BLaER1 treated with 17β-estradiol and CSF1 and Interleukin-3, amounts not matched to agents 10 nM and 100 nM (cell line): ENCODE results near the gene SMIM41.

ENCODE experiments used
- H3K27ac ChIP-seq, 11 experiments: shearing (Covaris generic); formaldehyde crosslinking; 2 replicates each; pipeline ENCODE4 v1.8.1; 2022
- H3K27me3 ChIP-seq, 11 experiments: shearing (Covaris generic); formaldehyde crosslinking; 2 replicates each; pipeline ENCODE4 v1.8.1; 2022
- H3K36me3 ChIP-seq, 11 experiments: shearing (Covaris generic); formaldehyde crosslinking; 2 replicates each; pipeline ENCODE4 v1.8.1; 2022
- H3K4me1 ChIP-seq, 10 experiments: shearing (Covaris generic); formaldehyde crosslinking; 2 replicates each; pipeline ENCODE4 v1.8.1; 2022
- H3K4me2 ChIP-seq, 11 experiments: shearing (Covaris generic); formaldehyde crosslinking; 2 replicates each; pipeline ENCODE4 v1.8.1; 2022
- H3K4me3 ChIP-seq, 10 experiments: shearing (Covaris generic); formaldehyde crosslinking; 2 replicates each; pipeline ENCODE4 v1.8.1; 2022
- H3K9ac ChIP-seq, 11 experiments: shearing (Covaris generic); formaldehyde crosslinking; 2 replicates each; pipeline ENCODE4 v1.8.1; 2022
- H3K9me3 ChIP-seq, 11 experiments: shearing (Covaris generic); formaldehyde crosslinking; replicated peaks in 1 of 11; 2 replicates each; pipeline ENCODE4 v1.8.1; 2022
- H4K20me1 ChIP-seq, 11 experiments: shearing (Covaris generic); formaldehyde crosslinking; 2 replicates each; pipeline ENCODE4 v1.8.1; 2022
- Cebpa-rat ChIP-seq, 11 experiments: shearing (Covaris generic); IDR thresholded peaks; 2 replicates each; pipeline ENCODE4 v1.8.1; 2022

Gene SMIM41

DNA sequence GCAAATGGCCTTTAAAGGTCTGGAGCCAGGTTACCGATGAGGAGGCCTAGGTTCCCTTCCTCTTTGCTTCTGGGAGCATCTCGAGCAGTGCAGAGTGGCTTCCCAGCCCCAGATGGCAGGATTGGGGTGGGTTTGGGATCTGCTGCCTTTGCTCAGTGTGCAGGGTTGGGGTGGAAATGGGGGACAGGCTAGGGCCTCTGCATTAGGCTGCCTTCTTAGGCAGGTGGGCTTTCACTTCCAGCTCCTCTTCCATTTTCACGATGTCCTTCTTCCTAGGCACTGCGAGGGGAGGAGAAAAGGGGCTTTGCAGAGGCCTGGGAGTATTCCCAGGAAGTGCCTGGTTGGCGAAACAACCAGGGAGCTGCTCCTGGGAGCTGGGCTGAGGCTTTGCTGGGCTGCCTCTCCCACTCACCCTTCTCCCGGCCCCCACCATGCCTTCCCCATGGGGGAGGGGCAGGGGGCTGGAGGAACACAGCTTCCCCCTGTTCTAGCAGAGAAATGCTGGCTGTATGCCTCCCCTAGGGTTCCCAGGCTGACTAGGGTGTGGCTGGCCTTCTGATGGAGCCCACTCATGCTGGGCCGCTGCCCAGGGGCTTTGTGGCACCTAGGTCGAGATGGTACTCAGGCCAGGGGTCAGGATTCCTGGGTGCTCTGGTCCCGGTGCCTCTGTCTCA, 25.8 kb upstream of the SMIM41 start:
- Histone ChIP-seq H4K20me1 (peaks cover 0 to 53% (median 8%) of the 10 kb centered on the region in 11 experiments; a peak in 10 of 22 replicates), H3K4me2 (no peak overlapping the region; a peak in 1 of 22 replicates), H3K27me3 (peaks cover 0 to 5% (median 0%) of the 10 kb centered on the region in 11 experiments; a peak in 1 of 22 replicates), H3K9me3 (no peaks in the 10 kb centered on the region), H3K27ac (no peak overlapping the region), H3K9ac (peak overlapping the region in 1 of 11 experiments; percentile 44; a peak in 1 of 22 replicates), H3K36me3 (peaks cover 0 to 36% (median 15%) of the 10 kb centered on the region in 11 experiments; a peak in 13 of 22 replicates), H3K4me3 (no peak overlapping the region), H3K4me1 (peaks cover 17 to 42% (median 38%) of the 10 kb centered on the region in 10 experiments)
- TF ChIP-seq Cebpa-rat (IDR thresholded peaks at IDR 0.05), result no peak

- Histone ChIP-seq H3K27me3 (peaks cover 0 to 5% (median 0%) of the 10 kb centered on the region in 11 experiments; a peak in 1 of 22 replicates), H4K20me1 (peaks cover 0 to 53% (median 8%) of the 10 kb centered on the region in 11 experiments; a peak in 10 of 22 replicates), H3K4me2 (no peak overlapping the region), H3K4me3 (no peak overlapping the region), H3K27ac (no peak overlapping the region), H3K9me3 (no peaks in the 10 kb centered on the region), H3K36me3 (peaks cover 0 to 43% (median 15%) of the 10 kb centered on the region in 11 experiments; a peak in 15 of 22 replicates), H3K9ac (no peak overlapping the region), H3K4me1 (peaks cover 14 to 38% (median 34%) of the 10 kb centered on the region in 10 experiments)
- no peak for TF ChIP-seq Cebpa-rat (IDR thresholded peaks at IDR 0.05)
These were observed 25.2 kb upstream of the SMIM41 start for GRCh38 chr12:52054231-52054832.

DNA sequence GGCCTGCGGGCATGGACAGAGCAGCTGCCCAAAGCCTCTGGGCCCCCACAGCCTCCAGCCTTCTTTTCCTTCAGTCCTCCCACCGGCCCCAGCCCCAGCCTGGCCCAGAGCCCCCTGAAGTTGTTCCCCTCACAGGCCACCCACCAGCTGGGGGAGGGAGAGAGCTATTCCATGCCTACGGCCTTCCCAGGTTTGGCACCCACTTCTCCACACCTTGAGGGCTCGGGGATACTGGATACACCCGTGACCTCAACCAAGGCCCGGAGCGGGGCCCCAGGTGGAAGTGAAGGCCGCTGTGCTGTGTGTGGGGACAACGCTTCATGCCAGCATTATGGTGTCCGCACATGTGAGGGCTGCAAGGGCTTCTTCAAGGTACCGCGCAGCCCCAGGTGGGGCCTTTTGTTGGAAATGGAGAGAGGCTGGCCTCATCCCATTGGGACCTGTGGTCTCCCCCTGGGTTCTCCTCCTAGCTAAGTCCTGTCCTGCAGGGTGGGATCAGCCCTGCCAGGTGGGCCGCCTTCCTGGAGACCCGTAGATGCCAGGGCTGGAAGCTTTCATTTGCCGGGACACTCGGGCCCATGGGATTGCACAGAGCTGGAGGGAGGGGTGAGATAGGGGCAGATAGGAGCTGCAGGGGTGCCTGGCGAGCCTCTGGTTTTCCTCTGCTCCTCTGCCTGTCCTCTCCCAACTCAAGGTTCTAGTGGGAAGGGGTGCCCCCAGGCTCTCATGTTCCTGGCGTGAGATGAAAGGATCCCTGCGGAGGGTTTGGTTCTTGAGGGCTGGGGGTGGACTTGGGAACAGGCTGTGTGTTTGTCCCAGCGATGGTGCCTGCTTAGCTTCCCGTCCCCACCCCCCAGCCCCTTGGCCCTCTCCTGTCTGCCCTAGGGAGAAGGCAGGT, 24.4 kb upstream of the SMIM41 start:
- Histone ChIP-seq H4K20me1 (peaks cover 0 to 53% (median 8%) of the 10 kb centered on the region in 11 experiments; a peak in 10 of 22 replicates), H3K9me3 (no peaks in the 10 kb centered on the region), H3K4me2 (no peak overlapping the region), H3K9ac (no peak overlapping the region), H3K36me3 (peaks cover 0 to 48% (median 15%) of the 10 kb centered on the region in 11 experiments; a peak in 15 of 22 replicates), H3K27ac (no peak overlapping the region), H3K27me3 (peaks cover 0 to 5% (median 0%) of the 10 kb centered on the region in 11 experiments; a peak in 1 of 22 replicates), H3K4me3 (no peak overlapping the region), H3K4me1 (peaks cover 7 to 30% (median 26%) of the 10 kb centered on the region in 10 experiments)
- TF ChIP-seq Cebpa-rat (IDR thresholded peaks at IDR 0.05), result no peak

DNA sequence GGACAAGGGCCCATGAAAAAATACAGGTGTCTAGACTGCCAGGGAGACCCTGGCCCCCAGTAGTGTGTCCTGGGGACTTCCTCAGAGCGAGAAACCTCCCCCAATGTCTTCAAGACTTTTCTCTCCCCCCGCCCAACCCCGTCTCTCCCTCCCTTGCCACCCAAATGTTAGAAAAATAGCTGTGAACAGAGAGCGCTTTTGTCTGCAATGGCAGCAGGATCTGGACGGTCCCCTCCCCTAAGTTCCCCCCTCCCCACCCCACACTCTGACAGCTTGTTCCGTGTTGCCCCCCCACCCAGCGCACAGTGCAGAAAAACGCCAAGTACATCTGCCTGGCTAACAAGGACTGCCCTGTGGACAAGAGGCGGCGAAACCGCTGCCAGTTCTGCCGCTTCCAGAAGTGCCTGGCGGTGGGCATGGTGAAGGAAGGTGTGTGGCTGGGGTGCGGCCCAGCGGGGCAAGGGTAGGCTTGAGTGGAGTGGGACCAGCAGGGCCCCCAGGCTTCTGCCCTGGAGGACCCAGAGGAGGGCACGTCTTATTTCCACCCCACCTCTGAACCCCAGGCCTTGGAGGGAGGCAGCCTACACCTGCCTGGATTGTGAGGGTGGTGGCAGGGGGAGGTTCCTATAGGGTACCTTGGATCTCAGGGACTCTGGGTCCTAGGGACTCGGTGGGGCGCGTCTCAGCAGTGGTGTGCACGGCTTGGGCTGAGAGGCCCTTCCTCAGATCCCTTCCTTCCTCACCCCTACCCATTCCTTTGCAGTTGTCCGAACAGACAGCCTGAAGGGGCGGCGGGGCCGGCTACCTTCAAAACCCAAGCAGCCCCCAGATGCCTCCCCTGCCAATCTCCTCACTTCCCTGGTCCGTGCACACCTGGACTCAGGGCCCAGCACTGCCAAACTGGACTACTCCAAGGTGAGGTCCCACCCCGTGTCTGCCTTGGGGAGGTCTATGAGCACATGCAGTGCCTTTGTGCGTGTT, 23.5 kb upstream of the SMIM41 start:
- Histone ChIP-seq H3K4me1 (peaks cover 0 to 22% (median 17%) of the 10 kb centered on the region in 10 experiments; a peak in 17 of 20 replicates), H3K9me3 (no peaks in the 10 kb centered on the region), H3K27ac (no peak overlapping the region), H3K4me2 (no peak overlapping the region), H3K4me3 (no peak overlapping the region), H3K36me3 (peaks cover 0 to 48% (median 15%) of the 10 kb centered on the region in 11 experiments; a peak in 15 of 22 replicates), H3K9ac (no peak overlapping the region), H3K27me3 (peaks cover 0 to 5% (median 0%) of the 10 kb centered on the region in 11 experiments; a peak in 1 of 22 replicates), H4K20me1 (peaks cover 0 to 53% (median 8%) of the 10 kb centered on the region in 11 experiments; a peak in 10 of 22 replicates)
- no peak for TF ChIP-seq Cebpa-rat (IDR thresholded peaks at IDR 0.05)

DNA sequence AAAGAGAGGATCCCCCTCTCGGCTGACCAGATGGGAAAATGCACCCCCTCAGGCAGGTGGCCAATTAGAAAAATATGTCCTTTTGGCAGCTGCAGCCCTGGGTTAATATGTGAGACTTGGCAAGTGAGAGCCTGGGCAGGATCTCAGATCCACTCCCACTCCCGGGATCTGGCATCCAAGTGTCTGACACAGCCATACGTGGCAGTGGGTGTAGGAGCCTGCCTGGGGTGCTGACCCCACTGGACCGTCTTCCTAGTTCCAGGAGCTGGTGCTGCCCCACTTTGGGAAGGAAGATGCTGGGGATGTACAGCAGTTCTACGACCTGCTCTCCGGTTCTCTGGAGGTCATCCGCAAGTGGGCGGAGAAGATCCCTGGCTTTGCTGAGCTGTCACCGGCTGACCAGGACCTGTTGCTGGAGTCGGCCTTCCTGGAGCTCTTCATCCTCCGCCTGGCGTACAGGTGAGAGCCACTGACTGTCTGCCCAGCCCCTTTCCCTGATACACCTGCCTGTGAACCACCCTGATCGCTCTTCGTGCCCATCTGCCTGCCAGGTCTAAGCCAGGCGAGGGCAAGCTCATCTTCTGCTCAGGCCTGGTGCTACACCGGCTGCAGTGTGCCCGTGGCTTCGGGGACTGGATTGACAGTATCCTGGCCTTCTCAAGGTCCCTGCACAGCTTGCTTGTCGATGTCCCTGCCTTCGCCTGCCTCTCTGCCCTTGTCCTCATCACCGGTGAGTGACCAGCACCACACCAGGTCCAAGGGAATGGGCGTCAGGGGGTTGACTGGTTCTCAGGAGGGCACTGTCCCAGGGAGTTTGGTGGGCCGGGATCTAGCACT, 22.5 kb upstream of the SMIM41 start:
- no peaks in the 10 kb centered on the region for H3K9me3 ChIP-seq
- H3K4me1 ChIP-seq, result peaks cover 0 to 14% (median 9%) of the 10 kb centered on the region in 10 experiments; a peak in 14 of 20 replicates
- TF ChIP-seq Cebpa-rat (IDR thresholded peaks at IDR 0.05), result no peak
- H3K9ac ChIP-seq, result no peak overlapping the region
- H3K27me3 ChIP-seq, result no peaks in the 10 kb centered on the region; a peak in 1 of 22 replicates
- H3K27ac ChIP-seq, result no peak overlapping the region
- H3K4me2 ChIP-seq, result no peak overlapping the region
- peaks cover 0 to 48% (median 15%) of the 10 kb centered on the region in 11 experiments; a peak in 15 of 22 replicates for H3K36me3 ChIP-seq
- no peak overlapping the region for H3K4me3 ChIP-seq
- peaks cover 0 to 45% (median 6%) of the 10 kb centered on the region in 11 experiments; a peak in 9 of 22 replicates for H4K20me1 ChIP-seq

DNA sequence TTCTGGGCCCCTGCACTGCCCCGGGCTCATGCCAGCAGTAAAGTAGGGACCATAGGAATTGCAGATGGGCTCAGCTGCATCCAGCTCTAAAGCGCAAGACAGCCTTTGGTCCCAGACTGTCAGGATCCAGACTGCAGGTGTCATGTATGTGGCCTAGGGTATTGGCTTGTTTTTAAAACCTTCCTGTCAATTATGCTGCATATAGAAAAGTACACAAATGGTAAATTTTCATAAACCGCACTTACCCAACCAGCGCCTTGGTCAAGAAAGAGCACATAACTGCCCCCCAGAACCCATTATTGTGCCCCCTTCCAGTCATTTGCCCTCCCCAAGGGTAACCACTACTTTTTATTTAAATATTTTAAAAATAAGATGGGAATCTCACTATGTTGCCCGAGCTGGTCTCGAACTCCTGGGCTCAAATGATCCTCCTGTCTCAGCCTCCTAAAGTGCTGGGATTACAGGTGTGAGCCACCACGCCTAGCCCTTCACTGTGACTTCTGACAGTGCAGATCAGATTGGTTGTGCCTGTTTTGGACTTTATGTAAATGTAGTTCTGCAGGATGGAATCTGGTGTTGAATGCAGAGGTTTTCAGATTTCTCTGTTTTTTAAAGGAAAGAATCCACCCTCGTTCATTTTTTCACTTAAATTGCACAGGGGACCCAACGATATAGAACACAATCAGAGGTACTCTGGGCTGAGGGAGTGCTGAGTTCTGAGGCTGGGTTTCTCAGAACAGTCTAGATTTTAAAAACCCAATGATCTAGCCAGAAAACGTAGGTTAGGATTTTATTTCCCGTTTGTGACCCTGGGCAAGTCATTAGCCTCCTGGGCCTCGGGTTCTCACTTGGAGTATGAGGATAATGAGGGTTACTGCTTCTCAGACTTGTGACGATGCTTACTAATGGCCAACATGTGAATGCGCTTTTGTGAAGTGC, 21.6 kb upstream of the SMIM41 start:
- no peak overlapping the region for H3K4me2 ChIP-seq
- peaks cover 0 to 5% (median under 1%) of the 10 kb centered on the region in 10 experiments; a peak in 7 of 20 replicates for H3K4me1 ChIP-seq
- H3K27ac ChIP-seq, result no peak overlapping the region
- H3K9ac ChIP-seq, result no peak overlapping the region
- peaks cover 0 to 36% (median 0%) of the 10 kb centered on the region in 11 experiments; a peak in 5 of 22 replicates for H4K20me1 ChIP-seq
- no peaks in the 10 kb centered on the region for H3K9me3 ChIP-seq
- peaks cover 0 to 48% (median 15%) of the 10 kb centered on the region in 11 experiments; a peak in 15 of 22 replicates for H3K36me3 ChIP-seq
- no peak overlapping the region for H3K4me3 ChIP-seq
- H3K27me3 ChIP-seq, result no peaks in the 10 kb centered on the region
- TF ChIP-seq Cebpa-rat (IDR thresholded peaks at IDR 0.05), result no peak
